Measurements from ENCODE around the gene FHIT. TPM values are rescaled to one million over a fixed set of nuclear protein-coding genes. Genes with fewer than 3 reads are reported as not detected.

FHIT gene
- total RNA-seq, 1 experiment from 2014 or later: 9.8 TPM

DNA sequence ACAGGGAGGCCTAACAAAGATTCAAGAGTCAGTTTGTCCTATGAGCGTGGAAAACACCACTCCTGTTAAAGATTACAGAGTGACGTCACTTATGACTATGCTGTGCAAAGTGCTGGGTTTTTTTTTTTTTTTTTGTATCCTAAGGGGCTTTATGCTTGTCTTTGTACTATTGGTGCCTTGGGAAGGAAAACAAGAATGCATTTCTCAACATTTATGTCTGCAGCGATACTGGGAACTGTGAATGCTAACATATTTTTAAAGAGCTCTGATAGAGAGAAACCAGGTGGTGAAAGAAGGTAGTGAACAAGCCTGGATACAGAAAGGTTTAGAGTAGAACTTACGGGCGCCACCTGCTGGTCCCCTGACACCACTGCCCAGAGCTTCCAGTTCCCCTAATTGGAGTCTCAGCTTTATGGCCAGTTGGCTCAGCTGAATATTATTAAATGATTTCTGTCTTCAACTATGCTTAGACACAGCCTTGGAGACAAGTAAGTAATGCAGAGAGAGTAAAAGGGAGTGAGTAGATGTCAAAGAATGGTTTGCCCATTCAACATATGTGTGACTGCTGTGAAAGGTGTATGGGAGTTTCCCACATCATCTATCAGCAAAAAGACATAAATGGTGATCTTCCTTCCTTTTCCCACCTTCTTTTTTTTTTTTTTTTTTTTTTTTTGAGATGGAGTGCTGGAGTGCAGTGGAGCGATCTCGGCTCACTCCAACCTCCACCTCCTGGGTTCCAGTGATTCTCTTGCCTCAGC lies 1393.5 kb downstream of the FHIT start:
- no peaks in the 10 kb centered on the region for H3K79me2 ChIP-seq (ENCODE audit: low read depth)
- no peaks in the 10 kb centered on the region for H3K27me3 ChIP-seq (ENCODE audit: insufficient read depth, low read depth)
- CTCF ChIA-PET: interaction anchor here (0.6 to 1.1 kb wide), 11 partner anchors 12 to 1303 kb away, joined by 3 to 18 read pairs (median 7); no protein-coding TSS in a partner anchor
- no peaks in the 10 kb centered on the region for H3K9me2 ChIP-seq (ENCODE audit: insufficient read depth)
- intact Hi-C loops (cut with micrococcal nuclease; ENCODE audit: unreplicated experiment): loop anchor here (1.0 to 2.0 kb wide), 3 partner anchors 282 to 863 kb away; no protein-coding TSS in a partner anchor
- no TSS peak for BruUV-seq (replicated peaks)
- H3K4me3 ChIP-seq: no peak overlapping the region
- H3K36me3 ChIP-seq (ENCODE audit: low read depth): no peaks in the 10 kb centered on the region
- no peak overlapping the region for H3K4me2 ChIP-seq
- H4K20me1 ChIP-seq (ENCODE audit: insufficient read depth): no peaks in the 10 kb centered on the region
- no peak for TF ChIP-seq EZH2 (IDR thresholded peaks at IDR 0.05; ENCODE audit: low read depth)
- TF ChIP-seq, protein P1, sequence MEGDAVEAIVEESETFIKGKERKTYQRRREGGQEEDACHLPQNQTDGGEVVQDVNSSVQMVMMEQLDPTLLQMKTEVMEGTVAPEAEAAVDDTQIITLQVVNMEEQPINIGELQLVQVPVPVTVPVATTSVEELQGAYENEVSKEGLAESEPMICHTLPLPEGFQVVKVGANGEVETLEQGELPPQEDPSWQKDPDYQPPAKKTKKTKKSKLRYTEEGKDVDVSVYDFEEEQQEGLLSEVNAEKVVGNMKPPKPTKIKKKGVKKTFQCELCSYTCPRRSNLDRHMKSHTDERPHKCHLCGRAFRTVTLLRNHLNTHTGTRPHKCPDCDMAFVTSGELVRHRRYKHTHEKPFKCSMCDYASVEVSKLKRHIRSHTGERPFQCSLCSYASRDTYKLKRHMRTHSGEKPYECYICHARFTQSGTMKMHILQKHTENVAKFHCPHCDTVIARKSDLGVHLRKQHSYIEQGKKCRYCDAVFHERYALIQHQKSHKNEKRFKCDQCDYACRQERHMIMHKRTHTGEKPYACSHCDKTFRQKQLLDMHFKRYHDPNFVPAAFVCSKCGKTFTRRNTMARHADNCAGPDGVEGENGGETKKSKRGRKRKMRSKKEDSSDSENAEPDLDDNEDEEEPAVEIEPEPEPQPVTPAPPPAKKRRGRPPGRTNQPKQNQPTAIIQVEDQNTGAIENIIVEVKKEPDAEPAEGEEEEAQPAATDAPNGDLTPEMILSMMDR (conservative IDR thresholded peaks at IDR 0.05): peak; percentile 87
- DNase-seq: peak; percentile 56 to 70
- no peak overlapping the region for H3K27ac ChIP-seq
- H2AFZ ChIP-seq: no peak overlapping the region
- H3F3A ChIP-seq (ENCODE audit: insufficient read depth, low read depth): no peaks in the 10 kb centered on the region
- POLR2A ChIA-PET (ENCODE audit: unreplicated experiment): no interaction called here
- H3K9me3 ChIP-seq (ENCODE audit: insufficient read depth, low read depth): no peaks in the 10 kb centered on the region
- H3K4me1 ChIP-seq (replicated peaks; ENCODE audit: insufficient read depth): no peaks in the 10 kb centered on the region; the same call in 1 of the 2 replicates

DNA sequence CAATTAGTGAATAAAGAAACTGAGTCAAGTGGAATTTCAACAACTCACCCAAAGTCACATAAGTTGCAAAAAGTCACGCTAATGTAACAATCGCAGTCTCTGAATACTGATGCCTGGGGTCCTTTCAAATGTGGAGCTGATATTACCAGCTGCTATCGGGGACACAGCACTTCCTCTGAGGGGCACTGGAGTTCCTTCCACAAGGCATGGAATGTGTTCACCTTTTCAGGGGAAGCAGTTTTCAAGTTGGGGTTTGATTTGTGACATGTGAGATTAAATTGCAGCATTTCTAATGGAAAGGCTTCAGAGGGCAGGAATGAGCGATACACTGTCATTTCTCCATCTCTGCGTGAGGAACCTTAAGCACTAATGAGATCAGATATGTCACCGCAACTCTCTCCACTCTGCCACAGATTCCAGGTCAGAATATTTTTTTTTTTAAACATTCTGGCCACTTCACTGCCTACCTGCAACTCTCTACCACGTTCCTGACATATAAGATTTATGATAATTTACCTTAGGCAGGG lies 1394.3 kb downstream of the FHIT start:
- Histone ChIP-seq H3K27ac (no peak overlapping the region), H3K27me3 (ENCODE audit: insufficient read depth, low read depth) (no peaks in the 10 kb centered on the region), H3K4me3 (no peak overlapping the region), H3K4me2 (no peak overlapping the region), H3K79me2 (ENCODE audit: low read depth) (no peaks in the 10 kb centered on the region), H2AFZ (no peak overlapping the region), H3K9me2 (ENCODE audit: insufficient read depth) (no peaks in the 10 kb centered on the region), H4K20me1 (ENCODE audit: insufficient read depth) (no peaks in the 10 kb centered on the region), H3K9me3 (ENCODE audit: insufficient read depth, low read depth) (no peaks in the 10 kb centered on the region), H3K4me1 (replicated peaks; ENCODE audit: insufficient read depth) (no peaks in the 10 kb centered on the region; the same call in 1 of the 2 replicates), H3F3A (ENCODE audit: insufficient read depth, low read depth) (no peaks in the 10 kb centered on the region), H3K36me3 (ENCODE audit: low read depth) (no peaks in the 10 kb centered on the region)
- intact Hi-C loops (cut with micrococcal nuclease; ENCODE audit: unreplicated experiment): loop anchor here (1.0 to 2.0 kb wide), 3 partner anchors 282 to 862 kb away; no protein-coding TSS in a partner anchor
- no peak for DNase-seq
- TF ChIP-seq EZH2 (IDR thresholded peaks at IDR 0.05; ENCODE audit: low read depth): no peak
- TF ChIP-seq, protein P1 (conservative IDR thresholded peaks at IDR 0.05): no peak
- no TSS peak for BruUV-seq (replicated peaks)
- ChIA-PET CTCF (interaction anchor here (0.6 to 1.1 kb wide), 6 partner anchors 38 to 1302 kb away, joined by 3 to 18 read pairs (median 6); no protein-coding TSS in a partner anchor), POLR2A (ENCODE audit: unreplicated experiment) (no interaction called here)

DNA sequence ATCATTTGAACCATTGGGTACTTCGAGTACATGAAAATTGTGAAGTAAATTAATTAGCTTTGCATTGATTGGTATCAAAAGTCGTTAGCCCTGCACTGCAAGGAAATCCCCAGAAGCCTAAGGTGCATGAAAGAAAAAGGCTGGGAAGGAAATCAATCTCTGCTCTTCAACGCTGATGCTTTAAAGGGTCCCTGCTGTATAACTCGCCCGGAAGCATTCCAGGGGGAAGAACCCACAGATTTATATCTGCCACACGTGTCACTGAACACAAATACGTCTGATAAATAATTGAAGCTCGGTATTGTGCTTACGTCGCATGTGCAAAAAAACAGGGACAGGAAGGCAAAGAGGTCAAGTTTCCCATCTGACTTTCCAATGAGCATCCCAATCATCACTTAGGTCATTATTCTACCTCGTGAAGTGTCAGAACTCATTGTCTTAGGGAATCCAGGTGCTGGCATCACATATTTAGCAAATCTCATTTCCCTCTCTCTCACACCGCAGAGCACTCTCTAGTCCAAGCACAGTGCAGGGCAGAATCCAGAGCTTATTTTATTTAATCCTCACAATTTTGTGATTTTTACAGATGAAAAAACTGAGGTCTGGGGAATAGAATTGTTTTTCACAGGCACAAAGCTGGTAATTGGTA lies 1397.1 kb downstream of the FHIT start:
- POLR2A ChIA-PET (ENCODE audit: unreplicated experiment): no interaction called here
- Histone ChIP-seq H3K9me2 (ENCODE audit: insufficient read depth) (no peaks in the 10 kb centered on the region), H3K27ac (no peak overlapping the region), H3K4me2 (no peak overlapping the region), H3K27me3 (ENCODE audit: insufficient read depth, low read depth) (no peaks in the 10 kb centered on the region), H3K79me2 (ENCODE audit: low read depth) (no peaks in the 10 kb centered on the region), H4K20me1 (ENCODE audit: insufficient read depth) (no peaks in the 10 kb centered on the region), H3K4me1 (replicated peaks; ENCODE audit: insufficient read depth) (no peaks in the 10 kb centered on the region), H2AFZ (no peak overlapping the region), H3K9me3 (ENCODE audit: insufficient read depth, low read depth) (no peaks in the 10 kb centered on the region), H3K4me3 (no peak overlapping the region), H3K36me3 (ENCODE audit: low read depth) (no peaks in the 10 kb centered on the region), H3F3A (ENCODE audit: insufficient read depth, low read depth) (no peaks in the 10 kb centered on the region)
- intact Hi-C loops (cut with micrococcal nuclease; ENCODE audit: unreplicated experiment): no loop called here
- TF ChIP-seq, protein P1 (conservative IDR thresholded peaks at IDR 0.05): no peak
- no peak for TF ChIP-seq EZH2 (IDR thresholded peaks at IDR 0.05; ENCODE audit: low read depth)
- no TSS peak for BruUV-seq (replicated peaks)
- DNase-seq: no peak
- CTCF ChIA-PET: no interaction called here

Measured in PC-9 (cell line).